ENCODE results near the gene SMC4. TPM values are rescaled to one million over a fixed set of nuclear protein-coding genes. Genes with fewer than 3 reads are reported as not detected.
"Not testable (repeated sequence)": the region's sequence is repeated elsewhere in the genome, so short reads cannot be mapped to it uniquely, and the experiment has no call there.

SMC4 gene
- polyA plus RNA-seq, 3 donors, result 96.7 to 123 (median 107) TPM

DNA sequence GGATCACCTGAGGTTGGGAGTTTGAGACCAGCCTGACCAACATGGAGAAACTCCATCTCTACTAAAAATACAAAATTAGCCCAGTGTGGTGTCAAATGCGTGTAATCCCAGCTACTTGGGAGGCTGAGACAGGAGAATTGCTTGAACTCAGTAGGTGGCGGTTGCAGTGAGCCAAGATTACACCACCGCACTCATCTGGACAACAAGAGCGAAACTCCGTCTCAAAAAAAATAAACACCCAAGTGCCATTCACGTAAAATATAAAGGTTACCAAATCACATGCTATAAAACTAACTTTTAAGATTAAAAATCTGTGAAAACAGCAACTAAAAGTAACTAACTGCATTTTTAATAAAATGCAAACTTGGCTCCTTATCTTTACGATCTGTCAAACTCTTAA lies 41.2 kb downstream of the SMC4 start:
- no peak for DNase-seq (ENCODE audit: low read depth in 3 of 3, low spot score in 2 of 3)

DNA sequence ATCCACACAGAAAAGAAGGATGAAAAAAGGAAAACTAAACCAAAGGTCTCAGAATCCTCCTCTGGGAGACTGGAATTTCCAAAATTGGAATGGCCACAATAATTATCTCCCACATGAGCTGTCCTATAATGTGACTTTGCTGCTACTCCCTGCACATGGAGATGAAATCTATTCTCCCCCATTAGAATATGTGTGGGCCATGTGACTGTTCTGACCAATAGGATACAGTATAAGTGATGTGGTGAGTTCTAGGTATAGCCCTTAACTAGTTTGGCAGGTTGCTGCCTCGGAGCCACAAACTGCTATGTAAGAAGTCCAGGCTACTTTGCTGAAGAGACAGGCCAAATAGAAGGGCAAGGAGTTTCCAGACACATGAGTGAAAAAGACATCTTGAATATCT lies 45.0 kb downstream of the SMC4 start:
- no peak for DNase-seq (ENCODE audit: low read depth in 3 of 3, low spot score in 2 of 3)

DNA sequence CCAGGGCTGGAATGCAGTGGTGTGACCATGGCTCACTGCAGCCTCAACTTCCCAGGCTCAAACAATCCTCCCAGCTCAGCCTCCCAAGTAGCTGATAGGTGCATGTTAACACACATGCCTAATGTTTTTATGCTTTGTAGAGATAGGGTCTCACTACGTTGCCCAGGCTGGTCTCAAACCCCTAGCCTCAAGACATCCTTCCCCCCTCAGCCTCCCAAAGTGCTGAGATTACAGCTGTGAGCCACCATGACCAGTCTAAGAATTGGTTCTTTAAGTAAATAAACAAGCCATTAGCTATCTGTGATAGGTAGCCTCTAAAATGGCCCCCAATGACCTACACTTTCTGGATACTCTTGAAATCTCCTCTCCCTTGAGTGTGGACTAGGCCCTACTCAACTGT lies 46.4 kb downstream of the SMC4 start:
- no peak for DNase-seq (ENCODE audit: low read depth in 3 of 3, low spot score in 2 of 3)

DNA sequence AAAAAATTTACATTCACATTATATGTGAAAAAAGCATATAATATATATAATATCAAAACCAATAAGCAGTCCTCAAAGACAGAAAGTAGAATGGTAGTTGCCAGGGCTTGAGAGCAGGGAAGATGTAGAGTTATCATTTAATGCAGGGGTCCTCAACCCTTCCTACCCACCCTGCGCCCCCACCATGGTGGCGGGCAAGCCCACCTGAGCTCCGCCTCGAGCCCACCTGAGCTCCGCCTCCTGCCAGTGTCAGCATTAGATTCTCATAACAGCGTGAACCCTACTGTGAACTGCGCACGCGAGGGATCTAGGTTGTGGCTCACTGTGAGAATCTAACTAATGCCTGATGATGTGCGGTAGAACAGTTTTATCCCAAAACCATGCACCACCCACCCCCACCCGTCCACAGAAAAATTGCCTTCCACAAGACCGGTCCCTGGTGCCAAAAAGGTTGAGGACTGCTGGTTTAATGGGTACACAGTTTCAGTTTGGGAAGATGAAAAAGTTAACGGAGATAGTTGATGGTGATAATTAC lies 47.1 kb downstream of the SMC4 start:
- no peak for DNase-seq (ENCODE audit: low read depth in 3 of 3, low spot score in 2 of 3)

DNA sequence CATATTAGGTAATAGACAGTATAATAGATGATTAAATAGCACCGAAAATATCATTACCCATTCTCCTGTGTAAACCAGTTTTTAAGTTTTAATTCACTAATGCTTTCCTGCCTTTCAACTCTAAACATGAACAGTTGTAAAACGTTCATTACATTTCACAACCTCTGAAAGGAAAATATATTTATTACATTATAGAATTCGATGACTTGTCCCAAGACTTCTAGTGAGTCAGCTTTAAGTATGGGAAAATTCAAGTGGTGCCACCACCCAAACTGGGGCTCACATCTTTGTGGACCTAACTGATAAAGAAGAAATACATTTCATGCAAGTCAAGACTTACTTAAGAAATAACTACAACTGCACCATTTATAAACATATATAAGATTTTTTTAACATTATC lies 48.1 kb downstream of the SMC4 start:
- no peak for DNase-seq (ENCODE audit: low read depth in 3 of 3, low spot score in 2 of 3)

DNA sequence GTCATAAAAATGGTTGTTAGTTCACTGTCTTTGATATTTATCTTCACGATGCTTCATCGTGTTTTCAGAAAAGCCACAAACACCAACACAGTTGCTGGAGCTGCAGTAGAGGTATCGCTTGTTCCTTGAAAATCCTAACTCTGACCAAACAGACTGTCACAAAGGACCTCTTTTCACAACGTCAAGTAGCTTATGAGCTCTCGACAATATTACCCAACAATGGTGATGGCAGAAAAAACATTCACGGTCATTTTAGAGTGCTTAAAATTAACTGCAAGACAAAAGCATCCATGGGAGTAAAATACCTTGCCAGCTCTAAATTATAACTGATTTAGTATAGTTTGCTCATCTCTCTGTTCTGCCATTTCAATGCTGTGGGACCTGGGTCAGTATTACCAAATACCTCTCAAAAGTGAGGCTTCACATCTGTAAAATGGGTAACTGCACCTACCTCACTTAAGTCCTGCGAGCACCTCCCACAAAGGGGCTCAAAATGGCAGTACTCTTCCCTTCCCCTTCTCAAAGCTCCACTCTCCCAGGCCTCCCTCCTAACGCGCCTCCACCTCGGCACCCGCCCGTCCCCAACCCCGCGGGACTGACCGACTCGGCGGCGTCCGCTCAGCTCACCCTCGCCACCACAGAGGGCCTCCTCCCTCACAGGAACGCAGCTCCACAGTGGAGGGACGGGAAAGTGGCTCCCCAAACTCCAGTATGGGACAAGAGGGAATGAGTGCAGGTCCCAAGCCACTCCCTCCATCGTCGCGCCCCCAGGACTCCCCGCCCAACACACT lies 49.6 kb downstream of the SMC4 start:
- DNase-seq (ENCODE audit: low read depth in 3 of 3, low spot score in 2 of 3), result peak; percentile 43 to 56 (median 52)

DNA sequence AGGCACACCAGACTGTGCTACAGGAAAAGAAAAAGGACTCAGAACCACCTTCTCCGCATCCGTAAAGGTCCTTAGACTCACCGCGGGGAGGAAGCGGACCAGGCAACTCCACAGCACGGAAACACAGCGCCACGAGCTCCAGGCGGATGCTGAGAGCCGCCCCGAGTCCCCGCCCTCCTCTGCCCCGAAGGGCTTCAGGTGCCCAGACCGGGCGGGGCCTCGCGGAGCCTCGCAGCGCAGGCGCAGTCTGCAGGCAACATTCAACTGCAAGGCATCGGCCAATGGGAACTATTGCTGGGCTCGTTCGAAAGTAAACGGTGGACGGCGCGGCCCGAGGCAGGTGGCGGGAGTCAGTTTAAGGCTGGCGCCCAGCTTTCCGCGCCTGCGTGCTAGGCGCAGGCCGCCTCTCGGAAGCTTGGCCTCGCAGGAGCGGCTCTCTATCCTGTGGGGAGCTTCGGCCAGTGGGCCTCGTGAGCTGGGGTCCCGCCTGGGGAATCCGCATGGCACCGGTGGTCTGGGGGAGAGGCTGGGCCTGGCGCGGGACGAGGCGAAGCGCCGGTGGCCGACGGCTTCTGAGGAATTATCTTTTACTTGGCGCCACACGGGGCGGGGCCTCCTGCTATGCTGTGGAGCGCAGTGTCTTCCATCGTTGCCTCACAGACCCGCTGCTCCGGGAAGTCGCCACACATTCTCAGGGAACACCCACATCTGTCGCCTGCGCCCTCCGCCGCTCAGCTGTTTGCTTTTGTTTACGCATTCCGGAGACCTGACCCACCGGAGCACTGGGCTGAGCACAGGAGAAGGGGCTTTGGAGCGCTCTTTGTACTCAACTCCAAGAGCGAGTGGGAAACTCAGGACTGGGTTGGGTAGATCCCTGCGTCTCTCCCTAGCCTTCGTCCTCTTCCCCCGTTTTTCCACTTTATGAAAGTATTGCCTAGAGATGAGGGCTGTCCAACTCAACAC lies 50.5 kb downstream of the SMC4 start, which contains the start of gene TRIM59:
Gene TRIM59, minus strand, starts transcription at position 151 of the 963 bp plus-strand sequence. CDS start 10,603 bp downstream, outside the sequence.
- DNase-seq (ENCODE audit: low read depth in 3 of 3, low spot score in 2 of 3), result peak; percentile 88 to 91 (median 88)

DNA sequence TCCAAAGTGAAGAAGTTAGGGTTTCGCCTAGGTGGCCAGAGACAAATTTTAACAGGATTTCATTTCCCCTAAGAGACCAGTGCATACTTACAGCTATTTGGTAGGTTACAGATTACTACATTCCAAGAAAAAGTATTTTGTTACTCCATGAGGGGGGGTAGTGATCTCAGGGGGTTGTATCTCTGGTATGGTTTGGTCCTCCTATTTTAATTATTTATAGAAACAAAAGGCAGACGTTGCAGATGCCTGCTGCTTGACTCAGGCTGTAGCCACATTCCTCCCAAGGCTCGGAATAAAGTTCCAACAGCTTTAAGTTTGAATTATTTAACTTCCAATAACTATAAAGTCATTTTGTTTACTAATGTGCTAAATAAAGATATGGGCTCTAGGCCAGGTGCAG lies 51.4 kb downstream of the SMC4 start:
- no peak for DNase-seq (ENCODE audit: low read depth in 3 of 3, low spot score in 2 of 3)

DNA sequence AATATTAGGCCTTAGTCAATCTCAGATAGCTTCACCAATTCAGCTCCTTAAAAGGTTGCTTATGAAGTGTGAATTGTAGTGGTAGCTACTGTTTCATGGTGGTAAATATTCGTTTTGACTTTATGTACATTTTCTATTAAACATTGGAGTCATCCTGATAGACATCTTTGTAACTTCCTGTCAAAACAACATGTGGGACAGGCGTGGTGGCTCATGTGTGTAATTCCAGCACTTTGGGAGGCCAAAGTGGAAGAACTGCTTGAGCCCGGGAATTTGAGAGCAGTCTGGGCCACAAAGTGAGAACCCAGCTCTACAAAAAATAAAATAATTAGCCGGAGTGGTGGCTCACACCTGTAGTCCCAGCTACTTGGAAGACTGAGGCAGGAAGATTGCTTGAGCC lies 52.2 kb downstream of the SMC4 start:
- DNase-seq (ENCODE audit: low read depth in 3 of 3, low spot score in 2 of 3), result no peak

DNA sequence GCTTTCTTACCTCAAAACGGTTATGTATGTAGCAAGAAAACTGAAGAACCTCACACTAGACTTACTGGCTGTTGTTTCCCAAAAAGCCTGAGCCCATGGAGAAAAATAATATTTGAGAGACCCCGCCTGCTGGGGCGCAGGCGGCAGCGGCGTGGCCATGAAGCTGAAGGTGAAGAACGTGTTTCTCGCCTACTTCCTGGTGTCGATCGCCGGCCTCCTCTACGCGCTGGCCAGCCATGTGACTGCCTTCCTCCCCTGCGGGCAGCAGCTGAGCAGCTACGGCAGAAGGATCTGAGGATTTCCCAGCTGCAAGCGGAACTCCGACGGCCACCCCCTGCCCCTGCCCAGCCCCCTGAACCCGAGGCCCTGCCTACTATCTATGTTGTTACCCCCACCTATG lies 52.8 kb downstream of the SMC4 start:
- not testable (repeated sequence) for DNase-seq (ENCODE audit: low read depth in 3 of 3, low spot score in 2 of 3)

DNA sequence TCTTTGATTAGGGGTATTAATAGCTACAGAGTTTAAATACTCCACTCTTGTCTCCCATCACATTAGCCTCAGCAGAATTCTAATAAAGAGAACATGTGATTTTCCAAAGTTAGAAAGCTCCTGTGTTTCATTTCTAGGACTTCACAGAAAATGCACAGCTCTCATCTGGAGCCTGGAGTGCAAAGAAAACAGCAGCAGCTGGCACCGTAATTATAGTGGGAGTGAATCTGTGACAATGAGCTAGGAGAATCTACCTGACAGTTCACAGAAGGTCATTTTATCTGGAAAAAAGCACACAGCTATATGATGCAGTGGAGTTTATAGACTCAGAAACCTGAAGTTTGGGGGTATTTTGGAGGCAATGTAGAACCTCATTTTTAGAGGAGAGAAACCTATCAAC lies 55.5 kb downstream of the SMC4 start:
- no peak for DNase-seq (ENCODE audit: low read depth in 3 of 3, low spot score in 2 of 3)

DNA sequence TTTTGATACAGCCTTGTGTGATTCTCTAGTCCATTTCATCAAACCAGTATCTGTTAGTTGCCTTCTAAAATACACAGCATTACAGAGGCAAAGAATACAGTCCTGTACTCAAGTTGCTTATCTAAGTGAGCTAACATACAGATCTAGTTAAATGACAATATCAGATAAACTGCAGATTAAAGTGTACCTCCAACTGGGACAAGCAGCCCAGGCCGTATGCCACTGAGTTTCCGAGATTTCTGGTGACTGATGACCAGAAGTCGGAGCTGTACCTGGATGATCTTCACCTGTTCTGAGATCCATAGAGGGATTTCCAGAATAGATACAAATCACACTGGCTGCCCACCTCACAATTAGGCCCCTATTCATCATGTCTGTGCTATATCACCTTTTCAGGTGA lies 56.4 kb downstream of the SMC4 start:
- DNase-seq (ENCODE audit: low read depth in 3 of 3, low spot score in 2 of 3), result no peak

DNA sequence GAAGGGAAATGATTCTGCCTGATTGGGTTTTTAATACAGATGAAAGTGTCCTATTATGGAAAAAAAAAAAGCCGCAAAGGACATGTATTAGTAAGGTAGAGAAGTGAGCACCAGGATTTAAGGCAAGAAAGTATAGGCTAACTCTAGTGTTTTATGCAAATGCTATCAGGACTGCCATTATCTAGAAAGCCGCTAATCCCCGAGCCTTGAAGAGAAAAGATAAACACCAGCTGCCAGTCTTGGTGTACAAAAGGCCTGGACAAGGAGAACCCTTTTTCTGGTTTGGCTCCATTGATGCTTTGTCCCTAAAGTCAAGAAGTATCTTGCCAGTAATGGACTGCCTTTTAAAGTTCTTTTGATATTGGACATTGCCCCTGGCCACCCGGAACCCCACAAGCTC lies 58.7 kb downstream of the SMC4 start:
- DNase-seq (ENCODE audit: low read depth in 3 of 3, low spot score in 2 of 3), result no peak

DNA sequence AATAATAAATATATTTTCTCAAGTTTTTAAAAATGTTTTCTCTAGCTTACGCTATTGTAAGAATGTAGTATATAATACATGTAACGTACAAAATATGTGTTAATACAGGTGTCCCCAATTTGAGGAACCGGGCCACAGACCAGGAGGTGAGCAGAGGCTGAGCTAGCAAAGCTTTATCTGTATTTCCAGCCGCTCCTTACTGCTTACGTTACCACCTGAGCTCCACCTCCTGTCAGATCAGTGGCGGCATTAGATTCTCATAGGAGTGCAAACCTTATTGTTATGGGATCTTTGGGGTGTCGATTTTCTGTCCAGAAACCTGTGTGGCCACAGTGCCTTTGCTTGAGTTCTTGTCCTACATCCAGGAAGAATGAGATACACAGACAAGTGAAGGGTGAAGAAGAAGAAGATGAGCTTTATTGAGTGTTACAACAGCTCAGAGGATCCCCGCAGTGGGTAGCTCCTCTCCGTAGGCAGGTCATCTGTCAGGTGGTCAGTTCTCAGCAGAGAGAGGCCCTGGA lies 60.1 kb downstream of the SMC4 start:
- DNase-seq (ENCODE audit: low read depth in 3 of 3, low spot score in 2 of 3), result no peak

DNA sequence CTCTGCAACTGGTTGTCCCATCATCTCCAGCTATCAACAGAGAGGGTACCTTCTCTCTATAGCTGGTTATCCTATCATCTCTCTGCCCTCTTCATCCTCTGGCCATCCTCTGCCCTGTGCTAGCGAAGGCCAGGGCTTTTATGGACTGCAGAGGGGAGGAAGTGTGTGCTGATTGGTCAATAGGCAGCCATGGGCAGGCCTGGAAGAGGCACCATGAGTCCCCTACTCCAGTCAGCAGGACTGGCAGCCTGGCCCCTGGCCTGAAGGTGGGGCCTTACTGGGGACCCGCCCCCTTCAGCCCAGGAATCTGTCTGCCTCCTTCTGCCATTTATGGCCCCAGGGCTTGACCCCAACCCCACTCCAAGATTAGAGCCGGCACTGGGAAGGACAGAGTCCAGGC lies 60.6 kb downstream of the SMC4 start:
- no peak for DNase-seq (ENCODE audit: low read depth in 3 of 3, low spot score in 2 of 3)

DNA sequence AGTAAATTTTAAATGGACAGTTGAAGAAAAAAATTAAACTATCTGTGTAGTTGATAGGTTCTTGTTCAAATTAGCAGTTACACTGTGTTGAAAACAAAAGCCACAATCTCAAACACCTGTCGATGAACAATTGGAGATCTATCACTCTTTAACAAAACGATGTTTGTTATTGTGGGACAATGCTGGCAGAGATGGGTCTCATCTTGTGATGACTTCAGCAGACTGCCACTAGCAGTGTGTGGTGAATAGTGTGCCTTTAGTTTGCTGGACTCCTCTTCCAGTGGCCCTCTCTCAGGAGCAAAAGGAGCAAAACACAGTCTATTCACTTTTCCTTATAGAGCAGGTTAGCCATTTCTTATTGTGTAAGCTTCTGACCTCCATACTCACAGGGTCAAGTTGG lies 64.9 kb downstream of the SMC4 start:
- no peak for DNase-seq (ENCODE audit: low read depth in 3 of 3, low spot score in 2 of 3)

DNA sequence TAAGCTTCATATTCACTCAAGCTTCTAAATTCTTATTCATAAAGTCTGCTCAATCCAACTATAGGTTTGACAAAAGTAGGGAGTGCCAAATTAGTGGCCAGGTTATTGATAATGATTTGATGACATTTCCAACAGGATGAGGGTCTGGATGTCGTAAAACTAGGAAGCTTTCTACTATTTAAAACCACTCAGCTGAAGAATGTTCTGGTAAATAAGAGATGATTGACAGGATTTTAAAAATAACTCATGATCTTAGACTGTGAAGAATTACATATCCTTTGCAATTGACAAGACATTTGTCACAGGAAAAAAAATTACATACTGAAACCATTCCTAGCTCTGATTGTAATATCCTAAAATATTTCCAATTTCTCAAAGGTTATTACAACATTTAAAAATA lies 65.5 kb downstream of the SMC4 start:
- DNase-seq (ENCODE audit: low read depth in 3 of 3, low spot score in 2 of 3), result no peak

DNA sequence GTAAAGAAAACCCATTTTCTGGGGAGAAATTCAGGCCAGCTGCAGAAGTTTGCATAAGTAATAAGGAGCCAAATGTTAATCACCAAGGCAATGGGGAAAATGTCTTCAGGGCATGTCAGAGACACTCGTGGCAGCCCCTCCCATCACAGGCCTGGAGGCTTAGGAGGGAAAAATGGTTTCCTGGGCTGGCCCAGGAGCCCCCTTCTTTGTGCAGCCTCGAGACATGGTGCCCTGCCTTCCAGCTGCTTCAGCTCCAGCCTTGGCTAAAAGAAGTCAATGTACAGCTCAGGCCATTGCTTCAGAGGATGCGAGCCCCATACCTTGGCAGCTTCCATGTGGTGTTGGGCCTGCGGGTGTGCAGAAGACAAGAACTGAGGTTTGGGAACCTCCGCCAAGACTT lies 70.7 kb downstream of the SMC4 start:
- no peak for DNase-seq (ENCODE audit: low read depth in 3 of 3, low spot score in 2 of 3)

DNA sequence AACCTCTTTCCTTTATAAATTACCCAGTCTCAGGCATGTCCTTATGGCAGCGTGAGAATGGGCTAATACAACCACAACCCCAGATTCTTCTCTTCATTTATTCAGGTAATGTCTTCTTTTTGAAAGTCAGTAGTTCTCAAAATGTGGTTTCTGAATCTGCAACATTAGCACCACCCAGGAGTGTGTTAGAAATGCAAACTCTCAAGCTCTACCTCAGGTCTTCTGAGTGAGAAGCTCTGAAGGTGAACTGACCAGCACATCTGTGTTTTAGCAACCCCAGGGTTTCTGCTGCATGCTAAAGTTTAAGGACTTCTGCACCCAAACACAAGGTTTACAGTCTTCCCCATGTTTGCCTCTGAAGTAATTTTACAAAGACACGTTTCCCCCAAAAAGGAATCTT lies 72.4 kb downstream of the SMC4 start:
- no peak for DNase-seq (ENCODE audit: low read depth in 3 of 3, low spot score in 2 of 3)

DNA sequence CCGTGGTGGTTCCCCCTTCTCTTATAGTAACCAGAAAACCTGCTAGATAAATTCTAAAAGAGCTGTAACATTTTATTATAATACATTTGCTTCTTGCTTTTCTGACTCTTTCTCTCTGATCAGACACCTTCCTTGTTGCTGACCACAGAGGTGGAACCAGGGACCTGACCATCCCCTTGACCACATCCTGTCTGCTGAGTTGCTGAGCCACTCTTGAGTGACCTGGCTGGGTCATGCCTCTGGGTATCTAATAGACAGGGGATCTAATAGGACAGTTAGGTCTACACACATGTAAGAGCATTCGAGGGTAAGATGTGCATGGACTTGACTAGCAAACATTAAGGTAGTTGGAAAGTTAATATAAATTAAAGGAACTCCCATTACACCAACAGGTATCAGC lies 72.9 kb downstream of the SMC4 start:
- no peak for DNase-seq (ENCODE audit: low read depth in 3 of 3, low spot score in 2 of 3)

DNA sequence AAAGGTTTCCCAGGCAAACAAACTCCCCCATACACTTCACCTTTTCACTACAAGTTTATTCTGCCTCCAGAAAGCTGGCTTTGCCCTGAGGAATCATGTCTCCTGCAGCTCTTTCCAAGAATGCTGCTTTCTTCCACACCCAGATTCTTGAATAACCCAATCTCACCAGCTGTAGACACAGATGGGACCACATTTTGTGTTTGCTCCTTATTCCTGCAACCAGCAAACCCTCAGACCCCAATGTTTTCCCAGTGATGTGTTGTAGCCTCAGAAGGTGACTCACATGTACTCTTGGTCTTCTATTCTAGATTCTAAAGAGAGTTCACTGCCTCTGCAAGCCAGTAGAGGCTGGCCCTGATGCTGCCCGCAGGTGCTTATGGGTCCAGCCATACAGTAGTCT lies 73.8 kb downstream of the SMC4 start:
- DNase-seq (ENCODE audit: low read depth in 3 of 3, low spot score in 2 of 3), result no peak

All from right renal cortex interstitium (tissue), 3 donors.